Stimulated activated memory B cell treated with anti-CD40 and anti-IgM and Interleukin-4, amounts not matched to agents 10 μg/mL and 1 μg/mL and 100 μg/mL, for 72 hours (primary cell): ENCODE data around the gene SOX5.
"Not testable (repeated sequence)": the region's sequence is repeated elsewhere in the genome, so short reads cannot be mapped to it uniquely, and the experiment has no call there.

Experiments
- ATAC-seq: fragments of 150-1000 bp; cut with Tn5 transposase; 2 replicates; pipeline ENCODE4 v1.10.0; 2021
- H3K27ac Mint-ChIP-seq: one replicate; pipeline ENCODE4 v1.8.0; 2022; ENCODE audit warnings: mild to moderate bottlenecking, mixed read lengths
- H3K27me3 Mint-ChIP-seq: one replicate; pipeline ENCODE4 v1.8.0; 2022; ENCODE audit warnings: mixed read lengths
- H3K36me3 Mint-ChIP-seq: one replicate; pipeline ENCODE4 v1.8.0; 2022; ENCODE audit warnings: mixed read lengths
- H3K4me1 Mint-ChIP-seq: one replicate; pipeline ENCODE4 v1.8.0; 2022; ENCODE audit warnings: mixed read lengths
- H3K4me3 Mint-ChIP-seq: one replicate; pipeline ENCODE4 v1.8.0; 2022; ENCODE audit warnings: mild to moderate bottlenecking, moderate library complexity, mixed read lengths
- H3K9me3 Mint-ChIP-seq: one replicate; pipeline ENCODE4 v1.8.0; 2022; ENCODE audit warnings: mixed read lengths

SOX5 gene

GRCh38 chr12:23533699-23534098 is 415.8 kb downstream of the SOX5 start:
- no peaks in the 10 kb centered on the region for H3K27me3 Mint-ChIP-seq
- ATAC-seq = no peak
- H3K4me3 Mint-ChIP-seq = no peak overlapping the region
- H3K36me3 Mint-ChIP-seq = peaks cover 5% of the 10 kb centered on the region
- no peak overlapping the region for H3K27ac Mint-ChIP-seq
- H3K4me1 Mint-ChIP-seq = peaks cover 10% of the 10 kb centered on the region
- H3K9me3 Mint-ChIP-seq = no peaks in the 10 kb centered on the region

- Mint-ChIP-seq H3K4me3 (no peak overlapping the region), H3K27me3 (no peaks in the 10 kb centered on the region), H3K27ac (no peak overlapping the region), H3K4me1 (peaks cover 10% of the 10 kb centered on the region), H3K9me3 (no peaks in the 10 kb centered on the region), H3K36me3 (peaks cover 5% of the 10 kb centered on the region)
- no peak for ATAC-seq
These were observed 416.2 kb downstream of the SOX5 start for GRCh38 chr12:23533265-23533664.

- no peaks in the 10 kb centered on the region for H3K9me3 Mint-ChIP-seq
- no peak overlapping the region for H3K4me3 Mint-ChIP-seq
- no peaks in the 10 kb centered on the region for H3K36me3 Mint-ChIP-seq
- no peaks in the 10 kb centered on the region for H3K4me1 Mint-ChIP-seq
- ATAC-seq = no peak
- H3K27me3 Mint-ChIP-seq = no peaks in the 10 kb centered on the region
- no peak overlapping the region for H3K27ac Mint-ChIP-seq
These were observed 421.2 kb downstream of the SOX5 start for GRCh38 chr12:23528316-23528715.

GRCh38 chr12:23525450-23526072 is 423.9 kb downstream of the SOX5 start:
- no peak for ATAC-seq
- H3K4me3 Mint-ChIP-seq = no peak overlapping the region

GRCh38 chr12:23523339-23523738 is 426.1 kb downstream of the SOX5 start:
- no peak for ATAC-seq
- H3K36me3 Mint-ChIP-seq = peaks cover 5% of the 10 kb centered on the region
- H3K4me3 Mint-ChIP-seq = no peak overlapping the region
- peaks cover 7% of the 10 kb centered on the region for H3K9me3 Mint-ChIP-seq
- no peak overlapping the region for H3K27ac Mint-ChIP-seq
- peaks cover 5% of the 10 kb centered on the region for H3K4me1 Mint-ChIP-seq
- H3K27me3 Mint-ChIP-seq = no peaks in the 10 kb centered on the region

More at GRCh38 chr12:23525450-23526072, 423.9 kb downstream of the SOX5 start:
- H3K9me3 Mint-ChIP-seq = no peaks in the 10 kb centered on the region
- H3K27me3 Mint-ChIP-seq = no peaks in the 10 kb centered on the region
- H3K27ac Mint-ChIP-seq = no peak overlapping the region
- peaks cover 5% of the 10 kb centered on the region for H3K4me1 Mint-ChIP-seq
- H3K36me3 Mint-ChIP-seq = no peaks in the 10 kb centered on the region

DNA sequence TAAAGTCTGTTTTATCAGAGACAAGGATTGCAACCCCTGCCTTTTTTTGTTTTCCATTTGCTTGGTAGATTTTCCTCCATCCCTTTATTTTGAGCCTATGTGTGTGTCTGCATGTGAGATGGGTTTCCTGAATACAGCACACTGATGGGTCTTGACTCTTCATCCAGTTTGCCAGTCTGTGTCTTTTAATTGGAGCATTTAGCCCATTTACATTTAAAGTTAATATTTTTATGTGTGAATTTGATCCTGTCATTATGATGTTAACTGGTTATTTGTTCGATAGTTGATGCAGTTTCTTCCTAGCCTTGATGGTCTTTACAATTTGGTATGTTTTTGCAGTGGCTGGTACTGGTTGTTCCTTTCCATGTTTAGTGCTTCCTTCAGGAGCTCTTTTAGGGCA is 430.0 kb downstream of the SOX5 start:
- not testable (repeated sequence) for H3K27me3 Mint-ChIP-seq, H3K4me1 Mint-ChIP-seq, H3K4me3 Mint-ChIP-seq, ATAC-seq, H3K36me3 Mint-ChIP-seq, H3K27ac Mint-ChIP-seq, H3K9me3 Mint-ChIP-seq

DNA sequence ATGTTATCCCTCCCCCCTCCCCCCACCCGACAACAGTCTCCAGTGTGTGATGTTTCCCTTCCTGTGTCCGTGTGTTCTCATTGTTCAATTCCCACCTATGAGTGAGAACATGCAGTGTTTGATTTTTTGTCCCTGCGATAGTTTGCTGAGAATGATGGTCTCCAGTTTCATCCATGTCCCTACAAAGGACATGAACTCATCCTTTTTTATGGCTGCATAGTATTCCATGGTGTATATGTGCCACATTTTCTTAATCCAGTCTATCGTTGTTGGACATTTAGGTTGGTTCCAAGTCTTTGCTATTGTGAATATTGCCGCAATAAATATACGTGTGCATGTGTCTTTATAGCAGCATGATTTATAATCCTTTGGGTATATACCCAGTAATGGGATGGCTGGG is 433.7 kb downstream of the SOX5 start:
- ATAC-seq, H3K27me3 Mint-ChIP-seq, H3K9me3 Mint-ChIP-seq, H3K36me3 Mint-ChIP-seq, H3K4me3 Mint-ChIP-seq, H3K4me1 Mint-ChIP-seq, H3K27ac Mint-ChIP-seq: not testable (repeated sequence)

- no peaks in the 10 kb centered on the region for H3K27me3 Mint-ChIP-seq
These were observed 439.0 kb downstream of the SOX5 start for GRCh38 chr12:23510484-23510883.

GRCh38 chr12:23509832-23510231 is 439.6 kb downstream of the SOX5 start:
- H3K36me3 Mint-ChIP-seq, H3K4me1 Mint-ChIP-seq, ATAC-seq, H3K27me3 Mint-ChIP-seq, H3K27ac Mint-ChIP-seq, H3K9me3 Mint-ChIP-seq, H3K4me3 Mint-ChIP-seq: not testable (repeated sequence)

More at GRCh38 chr12:23510484-23510883, 439.0 kb downstream of the SOX5 start:
- H3K4me1 Mint-ChIP-seq = no peaks in the 10 kb centered on the region
- H3K36me3 Mint-ChIP-seq = no peaks in the 10 kb centered on the region
- no peak for ATAC-seq
- H3K9me3 Mint-ChIP-seq = no peaks in the 10 kb centered on the region
- no peak overlapping the region for H3K27ac Mint-ChIP-seq
- H3K4me3 Mint-ChIP-seq = no peak overlapping the region

DNA sequence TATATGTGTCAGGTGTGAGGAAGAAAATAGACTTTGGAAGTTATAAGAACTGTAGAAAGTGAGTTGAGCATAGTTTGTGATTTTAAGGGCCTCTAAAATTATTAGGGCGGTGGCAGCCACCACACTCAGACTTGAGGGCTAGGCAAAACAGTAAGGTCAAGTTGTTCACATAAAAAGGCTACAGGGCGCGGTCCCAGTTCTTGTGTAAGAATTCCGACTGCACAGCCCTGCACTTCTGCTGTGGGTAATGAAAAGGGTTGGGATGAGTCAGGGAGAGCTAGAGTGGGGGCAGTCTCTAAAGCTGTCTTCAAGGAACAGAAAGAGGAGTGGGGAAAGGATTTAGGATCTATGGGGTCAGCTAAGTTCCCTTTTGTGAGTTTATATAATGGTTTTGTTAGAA is 441.7 kb downstream of the SOX5 start:
- H3K27me3 Mint-ChIP-seq, H3K27ac Mint-ChIP-seq, H3K36me3 Mint-ChIP-seq, H3K4me1 Mint-ChIP-seq, ATAC-seq, H3K9me3 Mint-ChIP-seq, H3K4me3 Mint-ChIP-seq: not testable (repeated sequence)

- H3K27ac Mint-ChIP-seq, H3K4me3 Mint-ChIP-seq, H3K36me3 Mint-ChIP-seq, H3K9me3 Mint-ChIP-seq, H3K27me3 Mint-ChIP-seq, H3K4me1 Mint-ChIP-seq, ATAC-seq: not testable (repeated sequence)
These were observed 443.7 kb downstream of the SOX5 start for GRCh38 chr12:23505736-23506135.

DNA sequence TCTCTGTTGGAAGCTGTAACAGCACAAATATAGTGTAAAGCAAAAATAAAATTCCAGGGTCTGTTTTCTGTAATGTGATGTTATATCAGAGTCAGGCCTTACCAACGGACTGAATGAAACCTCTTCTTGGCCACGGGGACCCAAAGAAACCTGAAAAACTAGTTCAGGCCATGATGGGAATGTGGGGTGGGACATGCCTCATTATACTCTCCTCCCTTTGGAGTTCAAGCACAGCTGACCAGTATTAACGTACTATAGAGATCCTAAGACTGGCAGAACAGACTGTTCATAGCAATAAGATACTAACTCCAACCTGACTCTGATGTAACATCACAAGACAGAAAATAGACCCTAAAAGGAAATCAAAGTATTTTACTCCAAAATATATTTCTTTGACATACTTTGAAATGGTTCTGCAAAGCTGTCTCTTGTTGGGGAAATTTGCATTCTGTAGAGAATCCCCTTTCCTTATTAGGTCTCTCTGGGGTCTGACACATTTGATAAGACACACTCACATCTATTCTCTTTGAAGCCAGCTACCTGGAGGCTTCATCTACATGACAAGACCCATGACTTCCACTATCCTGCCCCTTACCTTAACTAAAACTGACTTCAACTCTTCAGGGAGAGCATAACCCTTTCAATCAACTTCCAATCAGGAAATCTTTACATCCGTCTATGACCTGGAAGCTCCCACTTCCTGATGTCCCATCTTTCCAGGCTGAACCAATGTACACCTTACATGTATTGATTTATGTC is 444.6 kb downstream of the SOX5 start:
- no peak overlapping the region for H3K27ac Mint-ChIP-seq
- H3K27me3 Mint-ChIP-seq = no peaks in the 10 kb centered on the region
- H3K4me3 Mint-ChIP-seq = no peak overlapping the region
- ATAC-seq = no peak
- no peaks in the 10 kb centered on the region for H3K9me3 Mint-ChIP-seq
- no peaks in the 10 kb centered on the region for H3K4me1 Mint-ChIP-seq
- no peaks in the 10 kb centered on the region for H3K36me3 Mint-ChIP-seq

DNA sequence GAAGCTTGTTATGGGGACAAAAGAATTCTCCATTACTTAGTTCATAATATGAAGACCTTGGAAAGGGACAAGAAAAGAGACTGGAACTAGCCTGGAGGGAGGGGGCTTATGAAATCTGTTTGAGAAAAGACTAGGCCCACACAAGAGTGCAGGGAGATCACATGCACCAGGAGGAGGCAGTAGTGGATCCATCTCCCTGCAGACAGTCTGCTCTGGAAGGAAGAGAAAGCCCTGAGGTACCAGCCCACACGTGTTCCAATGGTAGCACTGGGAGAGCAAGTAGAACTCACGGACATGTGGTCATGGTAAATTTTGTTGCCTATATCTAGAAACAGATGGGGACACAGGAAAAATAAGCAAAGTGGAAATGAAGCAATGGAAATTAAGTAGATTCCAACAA is 445.4 kb downstream of the SOX5 start:
- H3K4me3 Mint-ChIP-seq = no peak overlapping the region
- no peaks in the 10 kb centered on the region for H3K4me1 Mint-ChIP-seq
- H3K27ac Mint-ChIP-seq = no peak overlapping the region
- H3K9me3 Mint-ChIP-seq = peaks cover 1% of the 10 kb centered on the region
- H3K36me3 Mint-ChIP-seq = peaks cover 1% of the 10 kb centered on the region
- no peak for ATAC-seq
- H3K27me3 Mint-ChIP-seq = no peaks in the 10 kb centered on the region

- peaks cover 6% of the 10 kb centered on the region for H3K9me3 Mint-ChIP-seq
- H3K36me3 Mint-ChIP-seq = peaks cover 6% of the 10 kb centered on the region
- no peaks in the 10 kb centered on the region for H3K4me1 Mint-ChIP-seq
- no peak overlapping the region for H3K4me3 Mint-ChIP-seq
- ATAC-seq = no peak
- no peak overlapping the region for H3K27ac Mint-ChIP-seq
- no peaks in the 10 kb centered on the region for H3K27me3 Mint-ChIP-seq
These were observed 445.9 kb downstream of the SOX5 start for GRCh38 chr12:23503544-23503943.

- no peak for ATAC-seq
These were observed 447.2 kb downstream of the SOX5 start for GRCh38 chr12:23502259-23502658.

DNA sequence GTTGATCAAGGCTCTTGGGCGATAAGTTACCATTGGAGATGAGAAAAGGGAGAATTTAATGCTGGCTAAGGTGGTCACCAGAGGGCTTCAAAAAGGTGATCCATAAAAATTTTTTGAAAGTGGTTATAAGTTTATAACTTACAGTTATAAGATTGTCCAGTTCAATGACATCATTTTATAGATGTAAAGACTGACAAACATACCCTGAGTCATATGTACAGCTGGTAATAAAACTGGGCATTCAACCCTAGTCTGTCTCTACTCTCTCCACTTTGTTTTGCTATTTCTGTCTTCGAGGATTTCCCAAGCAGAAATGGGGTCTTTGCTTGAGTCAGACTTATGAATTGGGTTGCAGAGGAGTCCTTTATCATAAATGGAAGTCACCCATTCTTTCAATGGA is 454.0 kb downstream of the SOX5 start:
- Mint-ChIP-seq H3K27ac (no peak overlapping the region), H3K9me3 (peaks cover 12% of the 10 kb centered on the region), H3K27me3 (no peaks in the 10 kb centered on the region), H3K4me1 (no peaks in the 10 kb centered on the region), H3K36me3 (peaks cover 9% of the 10 kb centered on the region), H3K4me3 (no peak overlapping the region)
- ATAC-seq = no peak

More at GRCh38 chr12:23502259-23502658, 447.2 kb downstream of the SOX5 start:
- H3K4me1 Mint-ChIP-seq = no peaks in the 10 kb centered on the region
- peaks cover 8% of the 10 kb centered on the region for H3K9me3 Mint-ChIP-seq
- peaks cover 9% of the 10 kb centered on the region for H3K36me3 Mint-ChIP-seq
- H3K27ac Mint-ChIP-seq = no peak overlapping the region
- no peaks in the 10 kb centered on the region for H3K27me3 Mint-ChIP-seq
- H3K4me3 Mint-ChIP-seq = no peak overlapping the region
